GM21786 (cell line): ENCODE measurements around the gene WIZ.
A peak's percentile ranks its signal among the peaks of the same experiment; 100 is the strongest.
"Not testable (repeated sequence)": the region's sequence is repeated elsewhere in the genome, so short reads cannot be mapped to it uniquely, and the experiment has no call there.

Experiments
- ATAC-seq: cut with Tn5 transposase; IDR thresholded peaks from one replicate; pipeline ENCODE4 v1.9.1; 2021; ENCODE audit not compliant: unreplicated experiment

The WIZ gene

GRCh38 chr19:15404780-15405211 is 45.0 kb downstream of the WIZ start:
- ATAC-seq, result no peak

GRCh38 chr19:15404097-15404779 is 45.5 kb downstream of the WIZ start:
- ATAC-seq, result no peak

GRCh38 chr19:15403151-15403531 is 46.6 kb downstream of the WIZ start:
- no peak for ATAC-seq

- ATAC-seq, result no peak
These were observed 47.2 kb downstream of the WIZ start for GRCh38 chr19:15402411-15403150.

GRCh38 chr19:15401397-15401710 is 48.4 kb downstream of the WIZ start:
- ATAC-seq, result no peak

- no peak for ATAC-seq
These were observed 49.0 kb downstream of the WIZ start for GRCh38 chr19:15400521-15401396.

GRCh38 chr19:15399635-15400034 is 50.1 kb downstream of the WIZ start:
- ATAC-seq, result no peak

GRCh38 chr19:15399234-15399515 is 50.6 kb downstream of the WIZ start:
- no peak for ATAC-seq

- ATAC-seq, result no peak
These were observed 51.1 kb downstream of the WIZ start for GRCh38 chr19:15398501-15399233.

GRCh38 chr19:15397782-15398181 is 52.0 kb downstream of the WIZ start:
- ATAC-seq, result no peak

GRCh38 chr19:15397236-15397635 is 52.5 kb downstream of the WIZ start:
- ATAC-seq, result no peak

GRCh38 chr19:15396436-15396835 is 53.3 kb downstream of the WIZ start:
- ATAC-seq, result no peak

GRCh38 chr19:15395251-15395650 is 54.5 kb downstream of the WIZ start:
- not testable (repeated sequence) for ATAC-seq

- no peak for ATAC-seq
These were observed 55.3 kb downstream of the WIZ start for GRCh38 chr19:15394426-15394825.

- ATAC-seq, result no peak
These were observed 55.8 kb downstream of the WIZ start for GRCh38 chr19:15393963-15394362.

GRCh38 chr19:15390814-15391213 is 58.9 kb downstream of the WIZ start:
- no peak for ATAC-seq

- ATAC-seq, result no peak
These were observed 67.9 kb downstream of the WIZ start for GRCh38 chr19:15381864-15382263.

- ATAC-seq, result no peak
These were observed 68.3 kb downstream of the WIZ start for GRCh38 chr19:15381429-15381828.

- ATAC-seq, result peak; percentile 25
These were observed 69.6 kb downstream of the WIZ start for GRCh38 chr19:15379999-15380647.

- ATAC-seq, result peak; percentile 79
These were observed 70.4 kb downstream of the WIZ start, which contains the start of gene AKAP8 for GRCh38 chr19:15379083-15379998. Gene AKAP8, minus strand, starts transcription at chr19:15379787. Its CDS starts 56 bp downstream, at chr19:15379731.
